CD14-positive monocyte (primary cell): ENCODE data around the gene ZNF778. TPM values are rescaled to one million over a fixed set of nuclear protein-coding genes. Genes with fewer than 3 reads are reported as not detected.

Source experiments
- DNase-seq, 3 donors: peaks; one replicate each; pipeline ENCODE4 v3.0.0-alpha.2; 2011 to 2022
- H2AFZ ChIP-seq: 2 replicates; pipeline ENCODE4 v1.6.0; 2012; ENCODE audit warnings: mild to moderate bottlenecking, low read depth, low read length, inconsistent platforms; ENCODE audit not compliant: insufficient read depth, poor library complexity, severe bottlenecking
- H3K27ac ChIP-seq, 2 donors: 1 replicate in 1 of 2; 2 replicates in 1 of 2; pipeline ENCODE4 v1.5.1; 2012 to 2013; ENCODE audit warnings: low read length in 2 of 2, control low read depth in 1 of 2, inconsistent platforms in 1 of 2, low read depth in 1 of 2, mild to moderate bottlenecking in 1 of 2
- H3K27me3 ChIP-seq, 2 donors: one replicate each; pipeline versions ENCODE4 v1.6.0 to v1.6.1; 2011 to 2013; ENCODE audit warnings: low read length in 2 of 2; ENCODE audit not compliant: control insufficient read depth in 2 of 2, insufficient read depth in 2 of 2
- H3K36me3 ChIP-seq, 2 donors: replicated peaks in 1 of 2; 1 replicate in 1 of 2; 2 replicates in 1 of 2; pipeline versions ENCODE4 v1.5.1 to v1.6.1; 2012 to 2013; ENCODE audit warnings: low read length in 2 of 2, control low read depth in 1 of 2, inconsistent platforms in 1 of 2, mild to moderate bottlenecking in 1 of 2; ENCODE audit not compliant: insufficient read depth in 2 of 2, control insufficient read depth in 1 of 2
- H3K4me1 ChIP-seq, 2 donors: 1 replicate in 1 of 2; 2 replicates in 1 of 2; pipeline versions ENCODE4 v1.5.1 to v1.6.1; 2012 to 2013; ENCODE audit warnings: low read length in 2 of 2, control low read depth in 1 of 2, inconsistent platforms in 1 of 2, mild to moderate bottlenecking in 1 of 2, moderate library complexity in 1 of 2; ENCODE audit not compliant: insufficient read depth in 2 of 2, control insufficient read depth in 1 of 2
- H3K4me2 ChIP-seq: replicated peaks from 2 replicates; pipeline ENCODE3; 2012; ENCODE audit warnings: low read length, moderate library complexity, mild to moderate bottlenecking; ENCODE audit not compliant: poor library complexity, severe bottlenecking; ENCODE audit errors: extremely low read depth
- H3K4me3 ChIP-seq, 3 experiments: fragments of 200-600 bp in 1 of 3; sonication (generic) in 1 of 3; replicated peaks in 1 of 3; 1 replicate in 2 of 3; 2 replicates in 1 of 3; pipeline ENCODE4 v1.5.1; 2011 to 2013; ENCODE audit warnings: low read length in 3 of 3, mild to moderate bottlenecking in 3 of 3, control low read depth in 2 of 3, low read depth in 2 of 3, inconsistent platforms in 1 of 3, moderate library complexity in 1 of 3
- H3K79me2 ChIP-seq: 2 replicates; pipeline ENCODE4 v1.6.0; 2012; ENCODE audit warnings: mild to moderate bottlenecking, control low read depth, inconsistent platforms, low read length, moderate library complexity; ENCODE audit not compliant: insufficient read depth
- H3K9ac ChIP-seq: 2 replicates; pipeline ENCODE4 v1.6.0; 2017; ENCODE audit warnings: low read length, mild to moderate bottlenecking; ENCODE audit not compliant: insufficient read depth, poor library complexity, severe bottlenecking
- H3K9me3 ChIP-seq, 2 donors: replicated peaks in 1 of 2; 1 replicate in 1 of 2; 2 replicates in 1 of 2; pipeline versions ENCODE4 v1.5.1 to v1.6.1; 2012 to 2013; ENCODE audit warnings: low read length in 2 of 2, control low read depth in 1 of 2; ENCODE audit not compliant: control insufficient read depth in 1 of 2, insufficient read depth in 1 of 2
- H4K20me1 ChIP-seq: 2 replicates; pipeline ENCODE4 v1.6.0; 2012; ENCODE audit warnings: mild to moderate bottlenecking, low read length, control low read depth, moderate library complexity; ENCODE audit not compliant: insufficient read depth
- H3K27ac Mint-ChIP-seq, 7 donors: one replicate each; pipeline ENCODE4 v1.8.0; 2020; ENCODE audit warnings: mild to moderate bottlenecking in 7 of 7, mixed read lengths in 7 of 7, moderate library complexity in 6 of 7, inconsistent platforms in 2 of 7
- H3K27me3 Mint-ChIP-seq, 3 donors: one replicate each; pipeline ENCODE4 v1.8.0; 2021 to 2022; ENCODE audit warnings: low read depth in 3 of 3, mild to moderate bottlenecking in 3 of 3, mixed read lengths in 3 of 3, moderate library complexity in 3 of 3, inconsistent platforms in 1 of 3
- H3K36me3 Mint-ChIP-seq, 2 donors: one replicate each; pipeline ENCODE4 v1.8.0; 2020; ENCODE audit warnings: mixed read lengths in 2 of 2, inconsistent platforms in 1 of 2, mild to moderate bottlenecking in 1 of 2
- H3K4me1 Mint-ChIP-seq: one replicate; pipeline ENCODE4 v1.8.0; 2020; ENCODE audit warnings: mild to moderate bottlenecking, mixed read lengths
- H3K4me3 Mint-ChIP-seq, 2 donors: one replicate each; pipeline ENCODE4 v1.8.0; 2020; ENCODE audit warnings: mild to moderate bottlenecking in 2 of 2, mixed read lengths in 2 of 2, moderate library complexity in 1 of 2
- H3K9me3 Mint-ChIP-seq, 7 donors: one replicate each; pipeline ENCODE4 v1.8.0; 2020 to 2022; ENCODE audit warnings: mixed read lengths in 7 of 7, mild to moderate bottlenecking in 6 of 7, moderate library complexity in 6 of 7, inconsistent platforms in 2 of 7
- WGBS: methylation state at CpG from one replicate; pipeline ENCODE4 v1.1.5; 2013; ENCODE audit warnings: missing lambda C conversion rate; ENCODE audit not compliant: insufficient coverage; 5-methylcytosine and 5-hydroxymethylcytosine counted together
- intact Hi-C, 2 donors: fragments of 100-400 bp; cut with micrococcal nuclease; formaldehyde crosslinking; loops; one replicate each; pipeline versions ENCODE4 v1.15.0 to v1.15.1; 2023
- polyA plus RNA-seq, 3 donors: library from polyadenylated mRNA; depleted of rRNA in 1 of 3; unstranded in 2 of 3; stranded (reverse) in 1 of 3; fragments of 300-500 nt in 2 of 3; fragments of >200 nt in 1 of 3; fragmentation: Illumina TruSeq in 2 of 3; gene quantifications; 1 replicate in 2 of 3; 2 replicates in 1 of 3; pipeline ENCODE4 v1.2.3, GENCODE V29; 2012 to 2021
- TF ChIP-seq, protein P1 (sequence below): fragments of 200-600 bp; IDR thresholded peaks from one replicate; pipeline ENCODE4 v1.8.0; 2022; ENCODE audit warnings: antibody characterized with exemption, mild to moderate bottlenecking

Gene ZNF778
- polyA plus RNA-seq, 3 donors, result 0.51 to 9.0 (median 0.60) TPM

DNA sequence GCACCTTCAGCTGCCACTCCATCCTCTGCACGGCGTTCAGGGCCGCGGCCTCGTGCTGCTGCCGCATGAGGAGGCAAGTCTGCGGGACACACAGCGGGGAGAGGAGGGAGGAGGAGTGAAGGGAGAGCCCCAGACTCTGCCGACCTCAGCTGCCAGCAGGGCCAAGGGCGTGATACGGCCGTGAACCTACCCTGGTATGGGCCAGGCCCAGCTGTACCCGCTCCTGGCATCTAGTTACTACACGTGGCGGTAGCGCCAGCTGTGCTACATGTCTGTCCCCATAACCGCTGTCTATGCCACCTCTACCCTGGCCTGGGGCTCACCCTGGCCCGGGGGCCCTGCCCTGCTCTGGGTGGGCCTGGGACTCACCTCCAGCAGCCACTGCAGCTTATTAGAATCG is 51.1 kb downstream of the ZNF778 start:
- Mint-ChIP-seq H3K36me3 (peaks cover 66 to 77% of the 10 kb centered on the region in 2 donors), H3K27me3 (no peaks in the 10 kb centered on the region), H3K27ac (no peak overlapping the region), H3K9me3 (peaks cover 0 to 6% (median 2%) of the 10 kb centered on the region in 7 donors), H3K4me1 (no peaks in the 10 kb centered on the region), H3K4me3 (no peak overlapping the region)
- 95% methylated on average over 10 of the region's 19 CpGs for WGBS
- intact Hi-C loops, result no loop called here
- H4K20me1 ChIP-seq, result peaks cover 56% of the 10 kb centered on the region
- no peaks in the 10 kb centered on the region for H3K4me1 ChIP-seq
- H3K36me3 ChIP-seq, result peaks cover 61 to 77% of the 10 kb centered on the region in 2 donors
- H3K79me2 ChIP-seq, result peaks cover 2% of the 10 kb centered on the region
- no peak for DNase-seq
- no peaks in the 10 kb centered on the region for H3K9me3 ChIP-seq
- H3K4me3 ChIP-seq, result no peak overlapping the region
- H3K9ac ChIP-seq, result no peak overlapping the region
- H3K27ac ChIP-seq, result no peak overlapping the region
- no peak overlapping the region for H3K4me2 ChIP-seq
- no peak overlapping the region for H2AFZ ChIP-seq
- no peaks in the 10 kb centered on the region for H3K27me3 ChIP-seq
- TF ChIP-seq, protein P1, sequence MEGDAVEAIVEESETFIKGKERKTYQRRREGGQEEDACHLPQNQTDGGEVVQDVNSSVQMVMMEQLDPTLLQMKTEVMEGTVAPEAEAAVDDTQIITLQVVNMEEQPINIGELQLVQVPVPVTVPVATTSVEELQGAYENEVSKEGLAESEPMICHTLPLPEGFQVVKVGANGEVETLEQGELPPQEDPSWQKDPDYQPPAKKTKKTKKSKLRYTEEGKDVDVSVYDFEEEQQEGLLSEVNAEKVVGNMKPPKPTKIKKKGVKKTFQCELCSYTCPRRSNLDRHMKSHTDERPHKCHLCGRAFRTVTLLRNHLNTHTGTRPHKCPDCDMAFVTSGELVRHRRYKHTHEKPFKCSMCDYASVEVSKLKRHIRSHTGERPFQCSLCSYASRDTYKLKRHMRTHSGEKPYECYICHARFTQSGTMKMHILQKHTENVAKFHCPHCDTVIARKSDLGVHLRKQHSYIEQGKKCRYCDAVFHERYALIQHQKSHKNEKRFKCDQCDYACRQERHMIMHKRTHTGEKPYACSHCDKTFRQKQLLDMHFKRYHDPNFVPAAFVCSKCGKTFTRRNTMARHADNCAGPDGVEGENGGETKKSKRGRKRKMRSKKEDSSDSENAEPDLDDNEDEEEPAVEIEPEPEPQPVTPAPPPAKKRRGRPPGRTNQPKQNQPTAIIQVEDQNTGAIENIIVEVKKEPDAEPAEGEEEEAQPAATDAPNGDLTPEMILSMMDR, result no peak

- Mint-ChIP-seq H3K36me3 (peaks cover 72 to 82% of the 10 kb centered on the region in 2 donors), H3K4me3 (no peak overlapping the region)
- TF ChIP-seq, protein P1, result no peak
These were observed 51.7 kb downstream of the ZNF778 start for GRCh38 chr16:89268987-89269735.

More at GRCh38 chr16:89268987-89269735, 51.7 kb downstream of the ZNF778 start:
- Histone ChIP-seq H3K27me3 (no peaks in the 10 kb centered on the region), H2AFZ (no peak overlapping the region), H3K9ac (no peak overlapping the region), H3K9me3 (no peaks in the 10 kb centered on the region), H3K27ac (no peak overlapping the region), H4K20me1 (peaks cover 62% of the 10 kb centered on the region), H3K36me3 (peaks cover 66 to 83% of the 10 kb centered on the region in 2 donors), H3K4me1 (no peaks in the 10 kb centered on the region), H3K79me2 (peaks cover 2% of the 10 kb centered on the region), H3K4me3 (no peak overlapping the region), H3K4me2 (no peak overlapping the region)
- Mint-ChIP-seq H3K27me3 (no peaks in the 10 kb centered on the region), H3K27ac (peak overlapping the region in 1 of 7 donors; percentile 22), H3K4me1 (no peaks in the 10 kb centered on the region), H3K9me3 (peaks cover 0 to 2% (median 0%) of the 10 kb centered on the region in 7 donors)
- intact Hi-C loops, result no loop called here
- 91% methylated on average over 2 of the region's 14 CpGs for WGBS
- DNase-seq, result no peak
